Astrocyte (in vitro differentiated cells and primary cell): Measurements from ENCODE around the gene JMJD8.

Source experiments
- EZH2 ChIP-seq: IDR thresholded peaks from 2 replicates; pipeline ENCODE4 v1.6.1; 2012; ENCODE audit warnings: mild to moderate bottlenecking, low read length, inconsistent platforms; ENCODE audit not compliant: insufficient read depth
- TF ChIP-seq, protein P1 (sequence below): IDR thresholded peaks from 2 replicates; pipeline ENCODE4 v1.5.1; 2011; ENCODE audit warnings: low read depth, mild to moderate bottlenecking, inconsistent platforms, low read length, moderate library complexity; ENCODE audit not compliant: insufficient read depth

DNA sequence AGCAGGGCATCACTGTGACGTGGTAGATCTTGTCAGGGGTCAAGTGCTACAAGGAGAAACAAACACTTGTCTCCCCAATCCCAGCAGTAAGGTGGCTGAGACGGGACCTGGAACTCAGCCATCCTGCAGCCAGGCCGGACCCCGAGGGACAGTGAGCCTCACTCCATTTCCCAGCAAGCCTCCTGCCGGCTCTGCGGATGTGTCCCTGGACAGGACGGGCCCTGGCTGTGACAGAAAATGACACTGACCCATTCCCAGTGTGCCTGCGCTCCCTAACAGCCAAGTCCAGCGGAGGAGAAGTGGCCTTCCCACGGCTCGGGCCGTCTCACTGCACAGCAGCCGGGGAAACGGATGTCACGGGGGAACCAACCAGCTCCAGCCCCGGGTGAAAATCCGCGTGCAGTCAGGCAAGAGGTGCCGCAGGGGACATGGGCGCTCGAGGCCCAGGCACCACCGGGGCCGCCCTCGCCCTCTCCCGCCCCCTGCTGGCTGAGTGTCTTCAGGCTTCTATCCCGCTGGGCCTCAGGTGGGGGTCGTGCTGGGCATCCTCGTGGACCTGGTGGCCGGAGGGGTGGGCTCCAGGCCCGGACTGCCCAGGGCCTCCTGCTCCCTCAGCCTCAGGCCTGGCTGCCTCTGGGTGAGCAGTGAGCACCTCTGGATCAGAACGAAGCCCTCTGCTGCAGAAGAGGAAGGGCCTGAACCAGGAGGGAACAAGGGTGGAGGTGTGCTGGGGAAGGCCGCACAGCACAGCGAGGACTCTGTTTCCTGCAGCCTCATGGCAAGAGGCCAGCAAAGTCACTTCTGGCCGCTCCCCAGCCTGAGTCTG, 49.5 kb upstream of the JMJD8 start:
- TF ChIP-seq, protein P1, sequence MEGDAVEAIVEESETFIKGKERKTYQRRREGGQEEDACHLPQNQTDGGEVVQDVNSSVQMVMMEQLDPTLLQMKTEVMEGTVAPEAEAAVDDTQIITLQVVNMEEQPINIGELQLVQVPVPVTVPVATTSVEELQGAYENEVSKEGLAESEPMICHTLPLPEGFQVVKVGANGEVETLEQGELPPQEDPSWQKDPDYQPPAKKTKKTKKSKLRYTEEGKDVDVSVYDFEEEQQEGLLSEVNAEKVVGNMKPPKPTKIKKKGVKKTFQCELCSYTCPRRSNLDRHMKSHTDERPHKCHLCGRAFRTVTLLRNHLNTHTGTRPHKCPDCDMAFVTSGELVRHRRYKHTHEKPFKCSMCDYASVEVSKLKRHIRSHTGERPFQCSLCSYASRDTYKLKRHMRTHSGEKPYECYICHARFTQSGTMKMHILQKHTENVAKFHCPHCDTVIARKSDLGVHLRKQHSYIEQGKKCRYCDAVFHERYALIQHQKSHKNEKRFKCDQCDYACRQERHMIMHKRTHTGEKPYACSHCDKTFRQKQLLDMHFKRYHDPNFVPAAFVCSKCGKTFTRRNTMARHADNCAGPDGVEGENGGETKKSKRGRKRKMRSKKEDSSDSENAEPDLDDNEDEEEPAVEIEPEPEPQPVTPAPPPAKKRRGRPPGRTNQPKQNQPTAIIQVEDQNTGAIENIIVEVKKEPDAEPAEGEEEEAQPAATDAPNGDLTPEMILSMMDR, result no peak
- no peak for TF ChIP-seq EZH2
